ENCODE data around the gene SCRN1.

DNA sequence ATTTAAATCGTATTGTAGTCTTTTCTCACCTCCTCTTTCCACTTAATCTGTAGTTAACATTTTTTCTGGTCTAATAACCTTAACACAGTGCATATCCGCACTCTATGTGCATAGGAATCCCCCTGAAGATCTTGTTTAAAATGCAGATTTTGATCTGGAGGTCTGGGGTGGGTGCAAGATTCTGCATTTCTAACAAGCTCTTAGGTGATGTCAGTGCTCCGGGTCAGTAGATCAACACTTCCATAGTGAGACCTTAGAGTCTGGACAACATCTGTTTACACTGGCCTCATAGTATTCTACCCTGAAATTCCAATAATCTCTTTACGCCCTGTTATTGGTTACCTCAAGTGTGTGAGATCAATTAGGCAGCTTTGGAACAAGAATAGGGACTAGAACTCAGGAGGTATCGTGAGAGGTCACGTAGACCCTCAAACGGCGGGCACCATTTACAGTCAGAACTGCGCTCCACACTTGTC lies 38.2 kb upstream of the SCRN1 start:
- no peak for TF ChIP-seq POLR2A (IDR thresholded peaks at IDR 0.05)
- TF ChIP-seq, protein P1, sequence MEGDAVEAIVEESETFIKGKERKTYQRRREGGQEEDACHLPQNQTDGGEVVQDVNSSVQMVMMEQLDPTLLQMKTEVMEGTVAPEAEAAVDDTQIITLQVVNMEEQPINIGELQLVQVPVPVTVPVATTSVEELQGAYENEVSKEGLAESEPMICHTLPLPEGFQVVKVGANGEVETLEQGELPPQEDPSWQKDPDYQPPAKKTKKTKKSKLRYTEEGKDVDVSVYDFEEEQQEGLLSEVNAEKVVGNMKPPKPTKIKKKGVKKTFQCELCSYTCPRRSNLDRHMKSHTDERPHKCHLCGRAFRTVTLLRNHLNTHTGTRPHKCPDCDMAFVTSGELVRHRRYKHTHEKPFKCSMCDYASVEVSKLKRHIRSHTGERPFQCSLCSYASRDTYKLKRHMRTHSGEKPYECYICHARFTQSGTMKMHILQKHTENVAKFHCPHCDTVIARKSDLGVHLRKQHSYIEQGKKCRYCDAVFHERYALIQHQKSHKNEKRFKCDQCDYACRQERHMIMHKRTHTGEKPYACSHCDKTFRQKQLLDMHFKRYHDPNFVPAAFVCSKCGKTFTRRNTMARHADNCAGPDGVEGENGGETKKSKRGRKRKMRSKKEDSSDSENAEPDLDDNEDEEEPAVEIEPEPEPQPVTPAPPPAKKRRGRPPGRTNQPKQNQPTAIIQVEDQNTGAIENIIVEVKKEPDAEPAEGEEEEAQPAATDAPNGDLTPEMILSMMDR (IDR thresholded peaks at IDR 0.05) = no peak

Measured in uterus (tissue), 2 donors.